ENCODE measurements around the gene MME. TPM values are rescaled to one million over a fixed set of nuclear protein-coding genes. Genes with fewer than 3 reads are reported as not detected.

The MME gene
- total and polyA plus RNA-seq, 2 of the 8 experiments (the other 6 are each of a cell fraction or from before 2014, with no cell fraction given) = 5.0 to 39.6 TPM

DNA sequence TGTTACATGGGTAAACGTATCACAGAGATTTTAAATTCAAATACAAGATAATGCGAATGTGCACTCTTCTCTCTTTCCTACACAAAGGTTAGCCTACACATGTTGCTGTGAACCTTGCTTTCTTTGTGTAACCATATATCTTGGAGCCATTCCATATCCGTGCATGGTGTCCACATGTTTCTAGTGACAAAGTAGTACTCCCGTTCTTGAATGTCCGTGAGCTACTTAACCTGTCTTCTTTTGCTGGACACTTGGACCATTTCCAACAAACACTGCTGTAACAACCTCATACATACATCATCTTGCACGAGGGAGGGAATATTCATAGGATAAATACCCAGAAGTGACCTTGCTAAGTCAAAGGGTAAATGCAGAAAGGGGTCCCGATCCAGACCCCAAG is 138.3 kb downstream of the MME start:
- CTCF ChIA-PET (ENCODE audit: partially characterized antibody) = no interaction called here
- Histone ChIP-seq H2BK15ac (ENCODE audit: low read length) (no peak overlapping the region), H3K27me3 (replicated peaks in 1 of 4; ENCODE audit: control insufficient read depth in 3 of 4, extremely low read depth in 1 of 4, insufficient read depth in 3 of 4, low read length in 3 of 4) (no peaks in the 10 kb centered on the region), H3K9me3 (ENCODE audit: insufficient read depth in 2 of 2, low read depth in 1 of 2, low read length in 1 of 2) (no peaks in the 10 kb centered on the region), H3K56ac (replicated peaks; ENCODE audit: insufficient read length, low read depth, low read length) (no peak overlapping the region), H2AFZ (ENCODE audit: low read length) (no peak overlapping the region), H3K36me3 (ENCODE audit: control insufficient read depth in 2 of 4, insufficient read depth in 4 of 4, low read length in 3 of 4) (no peaks in the 10 kb centered on the region), H3K23me2 (ENCODE audit: low read depth, low read length) (no peaks in the 10 kb centered on the region), H3K23ac (ENCODE audit: insufficient read length) (no peak overlapping the region), H3K27ac (ENCODE audit: low read depth, low read length) (no peak overlapping the region), H3K4ac (replicated peaks; ENCODE audit: insufficient read length, low read depth, low read length) (no peak overlapping the region), H3K14ac (ENCODE audit: insufficient read length) (no peak overlapping the region), H3K9ac (replicated peaks in 1 of 4; ENCODE audit: extremely low read depth in 1 of 4, low read depth in 3 of 4, low read length in 3 of 4) (no peak overlapping the region), H3K79me1 (ENCODE audit: low read depth, low read length) (no peaks in the 10 kb centered on the region), H4K91ac (replicated peaks; ENCODE audit: insufficient read length, low read length) (no peak overlapping the region), H2AK5ac (ENCODE audit: low read depth, low read length) (no peak overlapping the region), H4K5ac (ENCODE audit: insufficient read length, low read depth, low read length) (no peak overlapping the region), H2BK20ac (ENCODE audit: low read length) (no peak overlapping the region), H3K4me2 (ENCODE audit: insufficient read depth in 1 of 2, low read depth in 2 of 2, low read length in 2 of 2) (no peak overlapping the region), H3K18ac (ENCODE audit: extremely low read depth, low read length) (no peak overlapping the region), H2BK120ac (replicated peaks; ENCODE audit: low read depth, low read length) (no peak overlapping the region), H2BK12ac (ENCODE audit: low read depth, low read length) (no peak overlapping the region), H4K20me1 (replicated peaks in 1 of 2; ENCODE audit: control insufficient read depth in 1 of 2, insufficient read depth in 2 of 2, low read length in 2 of 2) (no peaks in the 10 kb centered on the region), H3K4me3 (ENCODE audit: extremely low read depth in 1 of 4, insufficient read depth in 2 of 4, low read depth in 3 of 4, low read length in 4 of 4) (no peak overlapping the region), H3K79me2 (ENCODE audit: control insufficient read depth in 1 of 2, insufficient read depth in 2 of 2, low read length in 2 of 2) (no peaks in the 10 kb centered on the region), H4K8ac (ENCODE audit: extremely low read depth, insufficient read depth, low read length) (no peak overlapping the region), H3K4me1 (replicated peaks in 1 of 4; ENCODE audit: control insufficient read depth in 3 of 4, insufficient read depth in 4 of 4, low read length in 3 of 4) (no peaks in the 10 kb centered on the region), H2BK5ac (ENCODE audit: low read depth, low read length) (no peak overlapping the region)
- TF ChIP-seq BACH1 (IDR thresholded peaks at IDR 0.05; ENCODE audit: low read length) (no peak), TAF1 (IDR thresholded peaks at IDR 0.05; ENCODE audit: low read depth, low read length) (no peak), GTF2F1 (IDR thresholded peaks at IDR 0.05; ENCODE audit: borderline replicate concordance, low read depth, low read length) (no peak), EP300 (IDR thresholded peaks at IDR 0.05; ENCODE audit: borderline replicate concordance in 1 of 2, low read depth in 2 of 2, low read length in 2 of 2) (no peak), SP4 (IDR thresholded peaks at IDR 0.05; ENCODE audit: low read length) (no peak)
- TF ChIP-seq, protein P1, sequence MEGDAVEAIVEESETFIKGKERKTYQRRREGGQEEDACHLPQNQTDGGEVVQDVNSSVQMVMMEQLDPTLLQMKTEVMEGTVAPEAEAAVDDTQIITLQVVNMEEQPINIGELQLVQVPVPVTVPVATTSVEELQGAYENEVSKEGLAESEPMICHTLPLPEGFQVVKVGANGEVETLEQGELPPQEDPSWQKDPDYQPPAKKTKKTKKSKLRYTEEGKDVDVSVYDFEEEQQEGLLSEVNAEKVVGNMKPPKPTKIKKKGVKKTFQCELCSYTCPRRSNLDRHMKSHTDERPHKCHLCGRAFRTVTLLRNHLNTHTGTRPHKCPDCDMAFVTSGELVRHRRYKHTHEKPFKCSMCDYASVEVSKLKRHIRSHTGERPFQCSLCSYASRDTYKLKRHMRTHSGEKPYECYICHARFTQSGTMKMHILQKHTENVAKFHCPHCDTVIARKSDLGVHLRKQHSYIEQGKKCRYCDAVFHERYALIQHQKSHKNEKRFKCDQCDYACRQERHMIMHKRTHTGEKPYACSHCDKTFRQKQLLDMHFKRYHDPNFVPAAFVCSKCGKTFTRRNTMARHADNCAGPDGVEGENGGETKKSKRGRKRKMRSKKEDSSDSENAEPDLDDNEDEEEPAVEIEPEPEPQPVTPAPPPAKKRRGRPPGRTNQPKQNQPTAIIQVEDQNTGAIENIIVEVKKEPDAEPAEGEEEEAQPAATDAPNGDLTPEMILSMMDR (IDR thresholded peaks at IDR 0.05; ENCODE audit: control extremely low read depth in 1 of 3, insufficient read depth in 1 of 3, low read depth in 1 of 3, low read length in 3 of 3) = no peak
- WGBS, 2 experiments (ENCODE audit: extremely low coverage in 1 of 2, insufficient coverage in 1 of 2, insufficient read length in 1 of 2, insufficient replicate concordance in 2 of 2, low coverage in 1 of 2, low lambda C conversion rate in 2 of 2, missing lambda C conversion rate in 1 of 2) = 89% methylated on average over 7 of the region's 7 CpGs; no CpG with 5 or more reads in 1 of the 2 experiments
- FAIRE-seq (no peak), DNase-seq (ENCODE audit: low read depth in 1 of 2, low spot score in 2 of 2) (no peak)
- POLR2A ChIA-PET (ENCODE audit: partially characterized antibody) = no interaction called here

Measured in H1 (cell line).